Ovary (tissue), 3 donors: ENCODE measurements around the gene CEACAM21.

Source experiments
- CTCF ChIP-seq, 3 donors: fragments of 450-650 bp in 2 of 3; fragments of 200-600 bp in 1 of 3; IDR thresholded peaks; one replicate each; pipeline versions ENCODE4 v1.5.1 to v1.8.0; 2016 to 2022; ENCODE audit warnings: antibody characterized with exemption in 3 of 3, mild to moderate bottlenecking in 1 of 3
- EP300 ChIP-seq: sonication (generic); formaldehyde crosslinking; IDR thresholded peaks from one replicate; pipeline ENCODE4 v1.6.1; 2017; ENCODE audit warnings: antibody characterized with exemption
- donor health status: DM: no; HTN: no; CAD: no.

- TF ChIP-seq CTCF (IDR thresholded peaks at IDR 0.05) = no peak
- TF ChIP-seq EP300 = no peak
Observed at GRCh38 chr19:41532526-41532925, 43.4 kb upstream of the CEACAM21 start.
